Calu3 (cell line): ENCODE results near the gene RMRP. TPM values are rescaled to one million over a fixed set of nuclear protein-coding genes. Genes with fewer than 3 reads are reported as not detected.

Source experiments
- BruUV-seq: library from RNA; stranded (reverse); fragments of 400-500 nt; replicated peaks from 2 replicates; lab custom pipeline; 2021; lab: Mats Ljungman, UMichigan
- CTCF ChIA-PET: fragments of 300-600 bp; sonication (Branson Sonifier 250); formaldehyde crosslinking; loops from one replicate; lab custom pipeline; 2022; ENCODE audit warnings: antibody characterized with exemption; lab: Charles Lee
- DNase-seq: peaks from one replicate; pipeline ENCODE4 v3.0.0; 2022
- H3K27ac Mint-ChIP-seq: one replicate; pipeline ENCODE4 v1.8.0; 2022; ENCODE audit warnings: mixed read lengths; ENCODE audit not compliant: unreplicated experiment
- H3K27me3 Mint-ChIP-seq: one replicate; pipeline ENCODE4 v1.8.0; 2022; ENCODE audit warnings: mixed read lengths; ENCODE audit not compliant: unreplicated experiment
- H3K36me3 Mint-ChIP-seq: one replicate; pipeline ENCODE4 v1.8.0; 2022; ENCODE audit warnings: mild to moderate bottlenecking, moderate library complexity, mixed read lengths; ENCODE audit not compliant: insufficient read depth, unreplicated experiment
- H3K4me1 Mint-ChIP-seq: one replicate; pipeline ENCODE4 v1.8.0; 2022; ENCODE audit warnings: mild to moderate bottlenecking, low read depth, mixed read lengths; ENCODE audit not compliant: unreplicated experiment
- H3K4me3 Mint-ChIP-seq: one replicate; pipeline ENCODE4 v1.8.0; 2022; ENCODE audit warnings: mild to moderate bottlenecking, low read depth, moderate library complexity, mixed read lengths; ENCODE audit not compliant: unreplicated experiment
- H3K9me3 Mint-ChIP-seq: one replicate; pipeline ENCODE4 v1.8.0; 2022; ENCODE audit warnings: low read depth, mixed read lengths; ENCODE audit not compliant: unreplicated experiment
- intact Hi-C: fragments of 100-400 bp; cut with micrococcal nuclease; formaldehyde crosslinking; loops from one replicate; pipeline ENCODE4 v1.10.0; 2022; ENCODE audit not compliant: unreplicated experiment
- total RNA-seq: library from RNA; stranded (reverse); gene quantifications from 2 replicates; pipeline ENCODE4 v1.2.3, GENCODE V29; 2022
- TF ChIP-seq, protein P1 (sequence below): fragments of 200-600 bp; IDR thresholded peaks from one replicate; pipeline ENCODE4 v1.8.0; 2022; ENCODE audit warnings: antibody characterized with exemption; ENCODE audit not compliant: unreplicated experiment

RMRP gene
- total RNA-seq, 1 experiment from 2014 or later = 8,471 TPM

DNA sequence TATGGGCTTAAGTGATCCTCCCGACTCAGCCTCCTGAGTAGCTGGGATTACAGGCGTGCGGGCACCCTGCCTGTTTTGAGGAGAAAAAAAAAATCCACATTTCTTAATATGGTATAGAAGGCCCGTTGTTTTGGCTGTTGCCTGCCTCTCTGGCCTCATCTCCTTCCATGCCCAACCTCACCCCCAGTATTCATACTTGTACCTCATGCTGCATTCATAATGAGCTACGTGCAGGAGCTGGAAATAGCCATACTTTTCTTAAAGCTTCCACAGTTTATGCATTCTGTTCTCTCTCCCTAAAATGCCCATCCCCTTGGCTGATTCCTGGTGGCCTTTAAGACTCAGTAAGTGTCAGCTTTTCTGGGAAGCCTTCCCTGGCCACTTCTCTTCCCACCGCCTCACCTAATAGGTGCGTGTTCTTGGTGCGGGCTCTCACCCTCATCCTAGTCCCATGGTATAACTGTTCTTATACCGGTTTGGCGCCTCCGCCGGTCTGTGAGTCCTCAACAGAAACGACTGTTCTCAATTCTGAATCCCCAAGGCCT, 34.0 kb upstream of the RMRP start:
- intact Hi-C loops = no loop called here
- TF ChIP-seq, protein P1, sequence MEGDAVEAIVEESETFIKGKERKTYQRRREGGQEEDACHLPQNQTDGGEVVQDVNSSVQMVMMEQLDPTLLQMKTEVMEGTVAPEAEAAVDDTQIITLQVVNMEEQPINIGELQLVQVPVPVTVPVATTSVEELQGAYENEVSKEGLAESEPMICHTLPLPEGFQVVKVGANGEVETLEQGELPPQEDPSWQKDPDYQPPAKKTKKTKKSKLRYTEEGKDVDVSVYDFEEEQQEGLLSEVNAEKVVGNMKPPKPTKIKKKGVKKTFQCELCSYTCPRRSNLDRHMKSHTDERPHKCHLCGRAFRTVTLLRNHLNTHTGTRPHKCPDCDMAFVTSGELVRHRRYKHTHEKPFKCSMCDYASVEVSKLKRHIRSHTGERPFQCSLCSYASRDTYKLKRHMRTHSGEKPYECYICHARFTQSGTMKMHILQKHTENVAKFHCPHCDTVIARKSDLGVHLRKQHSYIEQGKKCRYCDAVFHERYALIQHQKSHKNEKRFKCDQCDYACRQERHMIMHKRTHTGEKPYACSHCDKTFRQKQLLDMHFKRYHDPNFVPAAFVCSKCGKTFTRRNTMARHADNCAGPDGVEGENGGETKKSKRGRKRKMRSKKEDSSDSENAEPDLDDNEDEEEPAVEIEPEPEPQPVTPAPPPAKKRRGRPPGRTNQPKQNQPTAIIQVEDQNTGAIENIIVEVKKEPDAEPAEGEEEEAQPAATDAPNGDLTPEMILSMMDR = no peak
- Mint-ChIP-seq H3K36me3 (peaks cover 43% of the 10 kb centered on the region), H3K27ac (peak overlapping the region; percentile 9), H3K4me3 (peak overlapping the region; percentile 87), H3K9me3 (no peaks in the 10 kb centered on the region), H3K4me1 (peaks cover 8% of the 10 kb centered on the region), H3K27me3 (no peaks in the 10 kb centered on the region)
- BruUV-seq = no TSS peak
- CTCF ChIA-PET = no interaction called here
- DNase-seq = no peak

DNA sequence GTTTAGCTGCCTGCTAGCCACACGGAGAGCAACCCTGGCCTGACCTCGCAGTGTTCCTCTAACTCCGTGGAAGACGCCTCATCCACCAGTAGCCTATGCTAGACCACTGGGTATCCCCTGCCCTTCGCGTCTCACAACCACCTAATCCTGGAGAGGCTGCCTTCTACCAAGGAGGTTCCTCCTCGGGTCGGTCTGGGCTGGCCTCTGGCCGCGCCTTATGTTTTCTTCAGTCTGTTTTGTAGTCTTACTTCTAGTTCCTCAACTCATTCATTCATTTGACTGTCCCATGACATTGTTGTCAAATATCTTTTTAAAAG, 33.5 kb upstream of the RMRP start:
- no peaks in the 10 kb centered on the region for H3K27me3 Mint-ChIP-seq
- intact Hi-C loops = no loop called here
- peaks cover 8% of the 10 kb centered on the region for H3K4me1 Mint-ChIP-seq
- no TSS peak for BruUV-seq
- H3K27ac Mint-ChIP-seq = peak overlapping the region; percentile 9
- CTCF ChIA-PET = no interaction called here
- no peaks in the 10 kb centered on the region for H3K9me3 Mint-ChIP-seq
- TF ChIP-seq, protein P1 = no peak
- DNase-seq = no peak
- peak overlapping the region; percentile 87 for H3K4me3 Mint-ChIP-seq
- H3K36me3 Mint-ChIP-seq = peaks cover 39% of the 10 kb centered on the region

DNA sequence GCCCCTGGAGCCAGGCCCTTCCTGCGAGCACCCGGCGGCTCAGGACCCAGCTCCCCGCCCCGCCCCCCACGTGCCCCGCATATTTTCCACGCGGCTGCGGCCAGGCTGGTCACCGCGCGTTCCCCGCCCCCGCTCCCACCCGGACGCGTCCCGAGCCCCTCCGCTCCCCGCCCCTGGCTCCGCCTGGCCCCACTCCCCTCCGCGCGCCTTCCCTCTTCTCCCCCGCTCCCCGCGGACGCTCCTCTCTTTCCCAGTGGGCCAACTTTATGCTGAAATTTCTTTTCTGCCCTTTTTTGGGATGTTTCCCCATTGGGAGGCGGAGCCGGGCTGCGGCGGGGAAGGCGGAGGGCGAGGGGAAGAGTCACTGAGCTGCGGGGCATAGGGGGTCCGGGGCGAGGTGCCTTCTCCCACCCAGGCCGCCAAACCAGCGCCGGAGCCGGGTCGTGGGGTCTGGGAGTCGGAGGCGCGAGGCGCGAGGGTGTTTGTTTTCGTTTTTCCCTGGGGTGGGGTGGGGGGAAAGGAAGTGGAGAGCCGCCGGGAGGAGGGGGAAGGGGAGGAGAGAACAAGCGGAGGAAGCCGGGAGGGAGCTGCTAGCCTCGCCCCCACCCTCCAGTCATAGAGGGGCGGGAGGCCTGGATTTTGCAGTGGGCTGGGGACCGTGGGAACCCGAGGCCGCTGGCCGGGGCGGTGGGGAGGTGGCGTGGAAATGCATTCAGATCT, 33.0 kb upstream of the RMRP start:
- Mint-ChIP-seq H3K4me3 (peak overlapping the region; percentile 87), H3K27me3 (no peaks in the 10 kb centered on the region), H3K4me1 (peaks cover 8% of the 10 kb centered on the region), H3K9me3 (no peaks in the 10 kb centered on the region), H3K27ac (peak overlapping the region; percentile 81), H3K36me3 (peaks cover 39% of the 10 kb centered on the region)
- no TSS peak for BruUV-seq
- intact Hi-C loops = no loop called here
- CTCF ChIA-PET = interaction anchor here (0.6 to 1.1 kb wide), 2 partner anchors 23 to 26 kb away, joined by 3 read pairs; partner anchors contain the start of gene ARHGEF39
- peak; percentile 39 for DNase-seq
- TF ChIP-seq, protein P1 = no peak

- DNase-seq = no peak
- Mint-ChIP-seq H3K4me3 (peak overlapping the region; percentile 87), H3K36me3 (peaks cover 45% of the 10 kb centered on the region), H3K27ac (peak overlapping the region; percentile 81), H3K27me3 (no peaks in the 10 kb centered on the region), H3K9me3 (no peaks in the 10 kb centered on the region), H3K4me1 (peaks cover 8% of the 10 kb centered on the region)
- no TSS peak for BruUV-seq
- CTCF ChIA-PET = interaction anchor here (0.6 to 1.1 kb wide), 2 partner anchors 23 to 25 kb away, joined by 3 read pairs; partner anchors contain the start of gene ARHGEF39
- intact Hi-C loops = no loop called here
- TF ChIP-seq, protein P1 = no peak
Measured at GRCh38 chr9:35690294-35690613, 32.4 kb upstream of the RMRP start.
